ENCODE results near the gene USP9Y. TPM values are rescaled to one million over a fixed set of nuclear protein-coding genes. Genes with fewer than 3 reads are reported as not detected.

Gene USP9Y
- 10 to 100 TPM in 2 of 7 donors, under 1 TPM in 1, not detected in 4; 0.17 to 33.5 (median 26.9) TPM for total RNA-seq
- 10 to 100 TPM in 2 of 3 donors, not detected in 1; 23.2 to 24.5 TPM for polyA plus RNA-seq
- long read RNA-seq, donor 1, result 0 reads
- long read RNA-seq, donor 2, partial matches to known transcripts, result 7 of 9 reads
- long read RNA-seq, donor 2, other reads (novel, unspliced or antisense), result 0 of 9 reads

GRCh38 chrY:12701181-12701695, at the start of gene USP9Y:
TSS of gene USP9Y (plus strand) at chrY:12701231. CDS start at chrY:12709448, 8,217 bp downstream.
- H3K27ac ChIP-seq, result no peak within 1 kb of the TSS
- H3K4me3 ChIP-seq, result no peak within 1 kb of the TSS
- H3K9me3 ChIP-seq, result peaks cover 0 to 39% (median 0%) of the 10 kb centered on the region in 8 donors
- 90 to 95% (median 94%) methylated on average over 1 of the region's 1 CpG; no CpG with 5 or more reads in 2 of the 5 donors for WGBS, 5 donors
- H3K27me3 ChIP-seq (replicated peaks in 1 of 7), result no peaks in the 10 kb centered on the region
- DNase-seq, result no peak
- H3K36me3 ChIP-seq, result peaks cover 0 to 38% (median 0%) of the 10 kb centered on the region in 6 donors
- TF ChIP-seq CTCF (IDR thresholded peaks at IDR 0.05 in 8 of 11, conservative IDR thresholded peaks at IDR 0.05 in 3 of 11), result no peak
- no peak for TF ChIP-seq POLR2AphosphoS5 (IDR thresholded peaks at IDR 0.05)
- no peak for TF ChIP-seq POLR2A (IDR thresholded peaks at IDR 0.05)
- intact Hi-C loops (cut with DNase I; ENCODE audit: low total_unique reads), result no loop called here
- no peaks in the 10 kb centered on the region for H3K4me1 ChIP-seq

- no peaks in the 10 kb centered on the region for H3K27me3 ChIP-seq (replicated peaks in 1 of 7)
- no peaks in the 10 kb centered on the region for H3K4me1 ChIP-seq
- no peak overlapping the region for H3K27ac ChIP-seq
- TF ChIP-seq CTCF (IDR thresholded peaks at IDR 0.05 in 8 of 11, conservative IDR thresholded peaks at IDR 0.05 in 3 of 11) (no peak), POLR2AphosphoS5 (IDR thresholded peaks at IDR 0.05) (no peak), POLR2A (IDR thresholded peaks at IDR 0.05) (no peak)
- H3K9me3 ChIP-seq, result no peaks in the 10 kb centered on the region
- no peaks in the 10 kb centered on the region for H3K36me3 ChIP-seq
- DNase-seq, result no peak
- intact Hi-C loops (cut with DNase I; ENCODE audit: low total_unique reads), result no loop called here
- no peak overlapping the region for H3K4me3 ChIP-seq
- WGBS, 5 donors, result 82 to 90% (median 88%) methylated on average over 4 of the region's 4 CpGs; no CpG with 5 or more reads in 2 of the 5 donors
Observed at GRCh38 chrY:12651621-12652036, 49.4 kb upstream of the USP9Y start.

DNA sequence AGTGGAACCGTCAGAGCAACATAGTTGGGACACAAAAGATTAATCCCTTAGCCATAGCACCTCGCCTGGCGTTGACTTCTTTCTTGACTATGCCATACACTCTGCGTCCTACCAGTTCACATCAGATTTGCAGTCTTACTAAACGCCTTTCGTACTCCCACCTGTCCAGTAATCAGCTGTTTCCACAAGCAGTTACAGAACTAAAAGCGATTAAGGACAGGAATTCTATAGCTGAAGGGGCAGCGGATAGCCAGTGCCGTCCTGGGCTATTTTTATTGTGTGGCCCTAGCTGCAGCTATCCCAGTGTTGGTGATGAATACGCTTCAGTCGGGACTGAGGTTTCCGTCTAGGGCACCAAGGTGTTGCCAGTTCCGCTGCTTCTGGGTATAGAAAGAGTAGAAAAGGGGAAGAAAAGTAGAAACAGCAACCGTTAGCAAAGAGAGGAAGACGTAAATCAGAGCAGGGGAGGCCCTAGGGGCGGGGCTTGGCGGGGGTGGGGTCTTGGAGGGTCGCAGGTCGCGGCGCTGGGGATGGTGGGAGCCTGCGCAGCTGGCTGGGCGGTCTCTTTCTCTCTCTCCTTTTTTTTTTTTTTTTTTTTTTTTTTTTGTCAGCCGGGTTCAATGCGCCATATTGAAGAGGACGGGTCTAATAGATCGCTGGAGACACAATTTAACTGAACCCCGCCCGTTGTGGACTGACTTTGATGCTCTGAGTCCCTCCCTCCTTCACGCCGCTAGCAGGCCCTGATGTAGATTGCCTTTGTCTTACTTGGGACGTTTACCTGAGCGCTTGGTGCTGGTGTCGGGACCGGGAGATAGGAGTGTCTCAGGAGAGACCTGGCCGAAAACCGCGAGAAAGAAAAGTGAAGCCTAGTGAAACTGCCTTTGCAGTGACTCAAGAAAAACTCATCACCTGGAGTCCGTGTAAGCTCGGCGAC, 39.0 kb upstream of the USP9Y start:
- H3K4me1 ChIP-seq, result peaks cover 0 to 37% (median 0%) of the 10 kb centered on the region in 6 donors
- H3K36me3 ChIP-seq, result peaks cover 0 to 5% (median 0%) of the 10 kb centered on the region in 6 donors
- 0 to 1% (median 0%) methylated on average over 37 to 41 of the region's 41 CpGs; no CpG with 5 or more reads in 2 of the 5 donors for WGBS, 5 donors
- no peaks in the 10 kb centered on the region for H3K9me3 ChIP-seq
- TF ChIP-seq CTCF (IDR thresholded peaks at IDR 0.05 in 8 of 11, conservative IDR thresholded peaks at IDR 0.05 in 3 of 11) (no peak), POLR2A (IDR thresholded peaks at IDR 0.05) (no peak), POLR2AphosphoS5 (IDR thresholded peaks at IDR 0.05) (no peak)
- peak overlapping the region in 3 of 8 donors; percentile 53 to 56 (median 55) for H3K4me3 ChIP-seq
- intact Hi-C loops (cut with DNase I; ENCODE audit: low total_unique reads), result no loop called here
- no peaks in the 10 kb centered on the region for H3K27me3 ChIP-seq (replicated peaks in 1 of 7)
- no peak for DNase-seq
- H3K27ac ChIP-seq, result peak overlapping the region in 3 of 8 donors; percentile 81 to 86 (median 84)

Measured in spleen (tissue), 13 donors.